Measurements from ENCODE around the gene GJC3. TPM values are rescaled to one million over a fixed set of nuclear protein-coding genes. Genes with fewer than 3 reads are reported as not detected.
A peak's percentile ranks its signal among the peaks of the same experiment; 100 is the strongest.

The GJC3 gene
- total and polyA plus RNA-seq, 9 of the 15 experiments (the other 6 are each of a cell fraction or from before 2014, with no cell fraction given): 0.10 to 0.45 (median 0.28) TPM; not detected in 1

DNA sequence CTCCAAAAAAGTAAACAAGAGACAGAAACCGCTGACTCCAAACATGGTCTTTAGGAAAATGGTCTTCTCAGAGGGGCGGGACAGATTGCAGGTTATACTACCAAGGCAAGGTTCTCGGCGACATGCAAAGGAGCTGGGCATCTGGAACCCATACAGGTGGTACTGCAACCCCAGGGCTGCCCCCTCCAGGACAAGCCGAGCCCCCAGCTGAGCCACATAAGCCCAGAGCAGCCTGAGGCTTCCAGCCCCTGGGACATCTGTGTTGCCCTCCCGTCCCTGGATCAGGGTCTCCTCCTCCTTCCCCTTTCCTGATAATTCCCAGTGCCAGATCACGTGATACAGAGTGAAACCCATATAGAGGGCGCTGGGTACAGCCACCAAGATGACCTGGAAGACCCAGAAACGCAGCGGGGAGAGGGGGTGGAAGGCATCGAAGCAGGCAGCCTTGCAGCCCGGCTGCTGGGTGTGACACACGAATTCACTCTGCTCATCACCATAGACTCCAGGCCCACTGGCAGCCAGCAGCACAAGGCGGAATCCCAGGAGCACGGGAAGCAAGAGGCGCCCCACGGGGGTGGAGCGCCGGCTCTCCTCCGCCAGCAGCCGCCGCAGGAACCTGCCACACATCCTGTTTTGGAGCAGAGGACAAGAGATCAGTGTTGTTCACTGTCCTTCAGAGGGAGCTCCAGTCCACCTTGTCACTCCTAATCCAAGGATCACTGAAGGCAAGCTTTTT is at the start of gene GJC3 (continued):
- TF ChIP-seq ZBTB8A (IDR thresholded peaks at IDR 0.05; ENCODE audit: partially characterized antibody) (no peak), EZH2 (IDR thresholded peaks at IDR 0.05; ENCODE audit: borderline replicate concordance, low read depth, low read length) (no peak), ETV6 (IDR thresholded peaks at IDR 0.05; ENCODE audit: borderline replicate concordance in 1 of 2, low read depth in 2 of 2, low read length in 1 of 2) (no peak), ETV6 (CRISPR knock-in tag; IDR thresholded peaks at IDR 0.05; ENCODE audit: borderline replicate concordance) (no peak), TEAD1 (CRISPR knock-in tag; IDR thresholded peaks at IDR 0.05) (no peak), RAD51 (IDR thresholded peaks at IDR 0.05; ENCODE audit: borderline replicate concordance, low read depth) (peak; percentile 91), ETV5 (CRISPR knock-in tag; IDR thresholded peaks at IDR 0.05; ENCODE audit: low read depth) (peak; percentile 37; the same call in 1 of the 2 replicates), SETDB1 (IDR thresholded peaks at IDR 0.05; ENCODE audit: low read length) (no peak), SMAD1 (IDR thresholded peaks at IDR 0.05; ENCODE audit: low read depth, low read length, partially characterized antibody) (no peak), CBX8 (IDR thresholded peaks at IDR 0.05; ENCODE audit: borderline replicate concordance, extremely low read depth, low read depth, low read length, poor library complexity, severe bottlenecking) (no peak), CAMTA2 (CRISPR knock-in tag; conservative IDR thresholded peaks at IDR 0.05) (no peak), ATF1 (CRISPR knock-in tag; IDR thresholded peaks at IDR 0.05) (no peak), ATF1 (tag; IDR thresholded peaks at IDR 0.05) (0 out of 2 replicates have a peak, but pooled peaks have one; percentile 12), SMARCB1 (IDR thresholded peaks at IDR 0.05; ENCODE audit: insufficient read length, low read depth) (no peak), NEUROD1 (IDR thresholded peaks at IDR 0.05; ENCODE audit: borderline replicate concordance, low read depth, low read length, partially characterized antibody) (no peak), TAL1 (IDR thresholded peaks at IDR 0.05) (no peak), ETV1 (tag; conservative IDR thresholded peaks at IDR 0.05; ENCODE audit: low read depth) (peak; percentile 67)

Measured in K562 (cell line).